ENCODE data around the gene STT3B. TPM values are rescaled to one million over a fixed set of nuclear protein-coding genes. Genes with fewer than 3 reads are reported as not detected.
A peak's percentile ranks its signal among the peaks of the same experiment; 100 is the strongest.

Gene STT3B
- total RNA-seq: 100 to 1,000 TPM; 115 to 117 TPM

DNA sequence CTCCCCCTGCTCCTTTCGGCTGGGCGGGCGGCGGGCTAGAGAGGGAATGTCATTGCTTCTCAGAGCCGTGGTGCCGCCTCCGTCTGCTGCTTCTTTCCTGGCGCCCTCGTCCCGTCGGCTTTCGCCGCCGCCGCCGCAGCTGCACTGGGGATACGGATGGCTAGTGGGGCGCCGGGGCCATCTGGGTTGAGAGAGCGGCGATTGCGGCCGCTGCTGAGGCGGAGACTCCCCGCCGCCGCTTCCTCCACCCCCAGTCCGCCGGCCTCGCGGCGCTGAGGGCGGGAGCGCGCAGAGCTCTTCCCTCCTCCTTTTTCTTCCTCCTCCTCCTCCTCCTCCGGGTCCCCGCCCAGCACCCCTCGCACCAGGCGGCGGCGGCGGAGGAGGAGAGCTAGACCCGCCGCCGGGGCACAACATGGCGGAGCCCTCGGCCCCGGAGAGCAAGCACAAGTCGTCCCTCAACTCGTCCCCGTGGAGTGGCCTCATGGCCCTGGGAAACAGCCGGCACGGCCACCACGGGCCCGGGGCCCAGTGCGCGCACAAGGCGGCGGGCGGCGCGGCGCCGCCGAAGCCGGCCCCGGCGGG, at the start of gene STT3B:
Gene STT3B (plus strand): TSS at position 339 of the 582 bp plus-strand sequence. CDS start 74 bp downstream, at position 413.
- H3K4me3 Mint-ChIP-seq: peak within 1 kb of the TSS; percentile 97
- intact Hi-C loops (cut with micrococcal nuclease): loop anchor here (1.0 to 10.0 kb wide), 13 partner anchors 23 to 1152 kb away; partner anchors contain the start of genes CNOT10, GPD1L and TGFBR2
- peak within 1 kb of the TSS; percentile 99 for H3K27ac Mint-ChIP-seq
- H3K27me3 Mint-ChIP-seq: no peaks in the 10 kb centered on the region
- ChIA-PET CTCF (interaction anchor here (0.9 to 2.8 kb wide), 14 partner anchors 11 to 573 kb away, joined by 3 to 19 read pairs (median 4); no protein-coding TSS in a partner anchor), POLR2A (interaction anchor here (0.5 to 3.2 kb wide), 33 partner anchors 8 to 925 kb away, joined by 3 to 25 read pairs (median 4); no protein-coding TSS in a partner anchor)
- peaks cover 13% of the 10 kb centered on the region for H3K36me3 Mint-ChIP-seq
- H3K9me3 Mint-ChIP-seq: no peaks in the 10 kb centered on the region
- H3K4me1 Mint-ChIP-seq (ENCODE audit: low read depth): peaks cover 17% of the 10 kb centered on the region
- peak; percentile 88 for DNase-seq

GRCh38 chr3:31483776-31484175, 48.9 kb upstream of the STT3B start:
- ChIA-PET POLR2A (no interaction called here), CTCF (no interaction called here)
- H3K9me3 Mint-ChIP-seq: peaks cover 8% of the 10 kb centered on the region
- no peak overlapping the region for H3K4me3 Mint-ChIP-seq
- no peak for DNase-seq
- no peaks in the 10 kb centered on the region for H3K4me1 Mint-ChIP-seq (ENCODE audit: low read depth)
- no peak overlapping the region for H3K27ac Mint-ChIP-seq
- no peaks in the 10 kb centered on the region for H3K36me3 Mint-ChIP-seq
- H3K27me3 Mint-ChIP-seq: no peaks in the 10 kb centered on the region
- intact Hi-C loops (cut with micrococcal nuclease): no loop called here

DNA sequence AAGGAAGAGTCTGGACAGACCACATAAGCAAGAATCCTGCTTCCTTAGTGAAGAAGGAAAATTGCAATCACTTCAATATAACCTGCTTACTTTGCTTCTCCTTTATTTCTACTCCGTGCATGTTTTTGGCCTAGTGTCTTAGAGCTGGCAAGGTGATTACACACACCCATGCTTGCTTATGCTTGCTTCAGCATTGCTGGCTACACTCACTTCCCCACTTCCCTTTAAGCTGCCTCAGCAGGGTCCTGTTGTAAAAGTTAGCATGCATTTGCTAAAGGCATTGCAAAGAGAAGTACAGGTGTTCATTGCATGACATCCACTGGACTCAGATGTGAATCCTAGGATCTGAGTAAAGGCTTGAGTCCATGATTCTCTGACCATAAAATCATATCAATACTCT, 47.5 kb upstream of the STT3B start:
- intact Hi-C loops (cut with micrococcal nuclease): no loop called here
- Mint-ChIP-seq H3K27me3 (no peaks in the 10 kb centered on the region), H3K27ac (no peak overlapping the region), H3K36me3 (peaks cover under 1% of the 10 kb centered on the region), H3K4me1 (ENCODE audit: low read depth) (no peaks in the 10 kb centered on the region), H3K4me3 (no peak overlapping the region), H3K9me3 (peaks cover 7% of the 10 kb centered on the region)
- POLR2A ChIA-PET: no interaction called here
- CTCF ChIA-PET: no interaction called here
- DNase-seq: no peak

DNA sequence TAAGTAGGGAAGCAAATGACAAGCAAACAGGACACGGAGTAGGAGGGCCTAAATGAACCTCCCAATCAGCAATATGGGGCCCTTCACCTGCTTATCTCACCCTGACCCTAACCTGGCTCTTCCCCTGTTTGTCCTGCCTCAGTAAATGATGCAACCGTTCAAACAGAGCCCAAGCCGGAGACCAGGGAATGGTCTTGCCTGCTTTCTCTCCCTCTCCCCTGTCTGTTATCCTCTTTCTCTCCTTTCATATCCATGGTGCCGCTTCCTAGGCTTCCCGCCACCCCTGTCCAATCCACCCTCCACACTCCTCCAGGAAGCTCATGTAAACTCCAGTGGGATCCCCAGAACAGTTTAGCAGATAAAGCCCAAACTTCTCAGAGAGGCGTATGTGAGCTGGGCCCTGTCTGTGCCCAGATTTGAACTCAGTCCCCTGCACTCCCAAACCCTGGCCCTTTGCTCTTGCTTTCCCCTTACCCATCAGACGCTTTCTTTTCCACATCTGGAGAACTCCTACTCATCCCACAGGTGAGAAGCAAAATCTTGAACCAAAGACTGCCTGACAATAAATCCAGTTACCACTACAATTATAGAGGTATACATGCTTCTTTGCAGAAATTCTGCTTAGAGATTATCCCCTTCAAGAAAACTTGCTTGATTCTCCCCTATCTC, 45.7 kb upstream of the STT3B start:
- Mint-ChIP-seq H3K4me3 (no peak overlapping the region), H3K27ac (no peak overlapping the region), H3K9me3 (peaks cover 21% of the 10 kb centered on the region), H3K36me3 (peaks cover 4% of the 10 kb centered on the region), H3K27me3 (no peaks in the 10 kb centered on the region), H3K4me1 (ENCODE audit: low read depth) (no peaks in the 10 kb centered on the region)
- DNase-seq: no peak
- POLR2A ChIA-PET: no interaction called here
- CTCF ChIA-PET: no interaction called here
- intact Hi-C loops (cut with micrococcal nuclease): no loop called here

- Mint-ChIP-seq H3K27me3 (no peaks in the 10 kb centered on the region), H3K4me1 (ENCODE audit: low read depth) (no peaks in the 10 kb centered on the region), H3K4me3 (no peak overlapping the region), H3K27ac (no peak overlapping the region), H3K9me3 (peaks cover 27% of the 10 kb centered on the region), H3K36me3 (peaks cover 7% of the 10 kb centered on the region)
- ChIA-PET CTCF (no interaction called here), POLR2A (no interaction called here)
- no peak for DNase-seq
- intact Hi-C loops (cut with micrococcal nuclease): no loop called here
These were observed 44.2 kb upstream of the STT3B start for GRCh38 chr3:31488475-31489017.

DNA sequence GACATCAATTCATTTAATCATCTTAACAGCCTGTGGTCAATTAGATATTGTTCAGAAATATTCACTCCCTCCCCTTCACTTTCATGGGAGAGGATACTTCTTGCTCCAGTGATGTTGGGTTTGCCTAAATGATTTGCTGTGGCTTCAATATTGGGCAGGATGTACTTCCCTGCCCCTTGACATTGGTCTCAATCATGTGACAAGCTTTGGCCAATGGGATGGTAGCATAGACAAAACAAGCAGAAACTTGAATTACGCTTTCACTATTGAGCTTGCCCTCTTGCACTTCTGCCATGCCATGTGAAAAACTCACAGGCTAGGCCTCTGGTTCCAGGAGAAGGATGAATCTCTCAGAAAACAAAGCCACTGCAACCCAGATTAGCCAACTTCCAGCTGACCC, 42.2 kb upstream of the STT3B start:
- H3K4me1 Mint-ChIP-seq (ENCODE audit: low read depth): no peaks in the 10 kb centered on the region
- peaks cover 30% of the 10 kb centered on the region for H3K9me3 Mint-ChIP-seq
- H3K27ac Mint-ChIP-seq: no peak overlapping the region
- ChIA-PET CTCF (no interaction called here), POLR2A (no interaction called here)
- H3K27me3 Mint-ChIP-seq: no peaks in the 10 kb centered on the region
- intact Hi-C loops (cut with micrococcal nuclease): no loop called here
- no peak overlapping the region for H3K4me3 Mint-ChIP-seq
- H3K36me3 Mint-ChIP-seq: peaks cover 9% of the 10 kb centered on the region
- DNase-seq: no peak

DNA sequence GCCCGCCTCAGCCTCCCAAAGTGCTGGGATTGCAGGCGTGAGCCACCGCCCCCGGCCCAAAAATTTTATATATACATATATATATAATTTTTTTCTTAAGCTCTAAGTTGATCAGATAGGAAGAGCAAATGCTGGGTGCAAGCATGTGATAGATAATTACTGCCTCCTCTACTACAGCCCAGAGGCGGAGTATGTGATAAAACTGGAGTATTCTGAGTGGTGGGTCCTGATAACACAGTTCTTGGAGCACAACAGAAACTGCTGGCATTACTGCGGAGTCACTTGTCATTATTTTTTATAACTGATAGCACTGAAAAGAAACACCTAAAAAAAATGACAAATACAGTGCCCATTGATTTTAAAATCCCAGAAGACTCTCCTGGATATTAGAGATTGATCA, 41.1 kb upstream of the STT3B start:
- ChIA-PET POLR2A (no interaction called here), CTCF (no interaction called here)
- Mint-ChIP-seq H3K36me3 (peaks cover 9% of the 10 kb centered on the region), H3K4me3 (no peak overlapping the region), H3K4me1 (ENCODE audit: low read depth) (no peaks in the 10 kb centered on the region), H3K27me3 (no peaks in the 10 kb centered on the region), H3K27ac (no peak overlapping the region), H3K9me3 (peaks cover 30% of the 10 kb centered on the region)
- no peak for DNase-seq
- intact Hi-C loops (cut with micrococcal nuclease): no loop called here

DNA sequence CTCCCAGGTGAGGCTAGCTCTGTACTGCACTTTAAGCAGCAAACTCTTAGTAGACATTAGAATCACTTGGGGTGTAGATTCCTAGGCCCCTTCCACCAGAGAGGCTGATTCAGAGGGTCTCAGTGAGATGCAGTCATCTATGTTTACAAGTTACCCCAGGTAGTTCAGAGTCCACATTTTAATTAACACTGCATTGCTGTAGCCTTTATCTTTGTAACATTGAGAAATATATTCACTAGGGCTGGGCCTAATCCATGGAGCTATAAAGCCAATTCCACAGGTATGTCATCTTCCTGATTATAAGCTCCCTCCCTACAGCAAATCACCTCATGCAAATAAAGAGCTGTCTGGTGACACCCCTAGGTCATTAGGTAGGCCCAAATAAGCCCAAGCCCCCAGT, 39.6 kb upstream of the STT3B start:
- intact Hi-C loops (cut with micrococcal nuclease): no loop called here
- Mint-ChIP-seq H3K4me1 (ENCODE audit: low read depth) (no peaks in the 10 kb centered on the region), H3K27ac (no peak overlapping the region), H3K9me3 (peaks cover 30% of the 10 kb centered on the region), H3K27me3 (no peaks in the 10 kb centered on the region), H3K4me3 (no peak overlapping the region), H3K36me3 (peaks cover 9% of the 10 kb centered on the region)
- ChIA-PET CTCF (no interaction called here), POLR2A (no interaction called here)
- DNase-seq: no peak

DNA sequence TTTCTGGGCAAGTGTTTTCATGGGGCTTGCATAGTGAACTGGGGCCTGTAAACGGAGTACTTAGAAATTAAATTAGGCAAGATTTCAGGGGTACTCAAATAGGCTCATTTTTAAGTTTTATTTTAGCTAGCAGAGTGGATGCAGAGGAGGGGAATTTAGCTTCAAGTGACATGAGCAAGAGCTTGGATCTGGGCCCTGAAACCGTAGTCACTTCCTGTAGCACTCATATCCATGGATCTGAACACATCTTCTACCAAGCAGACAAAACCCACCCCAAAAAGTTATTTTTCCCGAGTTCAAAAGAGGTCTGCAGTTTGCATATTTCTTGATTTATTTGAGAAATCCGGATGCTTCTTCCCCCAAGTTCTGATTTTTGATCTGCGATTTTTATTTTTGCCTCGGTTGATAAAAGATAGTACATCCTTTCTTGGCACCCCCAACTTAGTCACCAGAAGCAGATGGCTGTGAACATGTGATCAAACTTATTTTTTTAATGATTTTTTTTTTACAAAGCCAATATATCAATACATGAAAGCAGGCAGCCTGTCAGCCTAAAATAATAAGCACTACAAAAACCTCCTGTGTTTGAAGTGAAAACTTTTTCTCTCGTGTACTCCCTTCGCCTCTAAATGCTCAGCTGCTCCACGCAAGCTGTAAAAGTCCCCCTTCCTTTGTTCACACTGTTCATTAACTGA, 36.6 kb upstream of the STT3B start:
- no peaks in the 10 kb centered on the region for H3K4me1 Mint-ChIP-seq (ENCODE audit: low read depth)
- ChIA-PET CTCF (interaction anchor here (0.6 to 0.7 kb wide), 2 partner anchors 37 to 522 kb away, joined by 3 to 4 read pairs; partner anchors contain the start of gene STT3B), POLR2A (no interaction called here)
- peaks cover 5% of the 10 kb centered on the region for H3K36me3 Mint-ChIP-seq
- no peak overlapping the region for H3K4me3 Mint-ChIP-seq
- DNase-seq: no peak
- H3K27ac Mint-ChIP-seq: no peak overlapping the region
- peaks cover 13% of the 10 kb centered on the region for H3K9me3 Mint-ChIP-seq
- intact Hi-C loops (cut with micrococcal nuclease): no loop called here
- no peaks in the 10 kb centered on the region for H3K27me3 Mint-ChIP-seq

DNA sequence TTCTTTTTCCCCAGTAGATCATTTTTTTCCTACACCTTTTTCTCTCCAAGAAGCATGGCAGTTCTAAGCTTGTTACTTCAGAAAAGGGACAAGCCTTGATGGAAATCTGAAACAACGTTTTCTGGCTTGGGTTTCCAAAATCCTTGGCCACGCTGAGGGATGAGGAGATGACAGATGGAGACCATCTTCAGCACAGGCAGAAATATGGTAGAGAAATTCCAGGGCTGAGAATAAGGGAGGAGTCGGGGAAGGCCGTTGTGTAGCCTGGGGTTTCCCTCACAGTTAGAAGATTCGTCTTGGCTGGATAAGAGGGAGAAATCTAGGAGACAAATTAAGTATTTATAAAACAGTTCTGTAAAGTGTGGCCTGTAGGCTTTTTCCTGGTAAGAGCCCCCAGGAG, 33.9 kb upstream of the STT3B start:
- Mint-ChIP-seq H3K4me1 (ENCODE audit: low read depth) (peaks cover 11% of the 10 kb centered on the region), H3K36me3 (peaks cover under 1% of the 10 kb centered on the region)

GRCh38 chr3:31499281-31499680, 33.4 kb upstream of the STT3B start:
- Mint-ChIP-seq H3K4me1 (ENCODE audit: low read depth) (peaks cover 11% of the 10 kb centered on the region), H3K9me3 (no peaks in the 10 kb centered on the region), H3K4me3 (no peak overlapping the region), H3K27ac (no peak overlapping the region), H3K27me3 (no peaks in the 10 kb centered on the region), H3K36me3 (no peaks in the 10 kb centered on the region)
- intact Hi-C loops (cut with micrococcal nuclease): no loop called here
- no peak for DNase-seq
- POLR2A ChIA-PET: no interaction called here
- CTCF ChIA-PET: no interaction called here

More for the DNA sequence above, 33.9 kb upstream of the STT3B start:
- ChIA-PET POLR2A (no interaction called here), CTCF (no interaction called here)
- Mint-ChIP-seq H3K27me3 (no peaks in the 10 kb centered on the region), H3K27ac (no peak overlapping the region), H3K4me3 (no peak overlapping the region), H3K9me3 (peaks cover 1% of the 10 kb centered on the region)
- intact Hi-C loops (cut with micrococcal nuclease): no loop called here
- DNase-seq: no peak

- H3K27me3 Mint-ChIP-seq: no peaks in the 10 kb centered on the region
- H3K36me3 Mint-ChIP-seq: no peaks in the 10 kb centered on the region
- no peak overlapping the region for H3K27ac Mint-ChIP-seq
- intact Hi-C loops (cut with micrococcal nuclease): no loop called here
- peaks cover 37% of the 10 kb centered on the region for H3K4me1 Mint-ChIP-seq (ENCODE audit: low read depth)
- H3K4me3 Mint-ChIP-seq: no peak overlapping the region
- ChIA-PET POLR2A (interaction anchor here (0.8 kb wide), 1 partner anchor 28 kb away, joined by 3 read pairs; no protein-coding TSS in a partner anchor), CTCF (no interaction called here)
- no peak for DNase-seq
- no peaks in the 10 kb centered on the region for H3K9me3 Mint-ChIP-seq
These were observed 29.9 kb upstream of the STT3B start for GRCh38 chr3:31502803-31503221.

Data from activated CD4-positive, alpha-beta memory T cell treated with anti-CD3 and anti-CD28 coated beads for 36 hours (primary cell).